NCI-H146 treated with DMSO at 0.1 percent for 48 hours (cell line): ENCODE measurements around the gene AJM1.

ENCODE experiments used
- DNase-seq: peaks from one replicate; lab custom pipeline; 2025; ENCODE audit not compliant: unreplicated experiment; lab: John Stamatoyannopoulos, UW

AJM1 gene

DNA sequence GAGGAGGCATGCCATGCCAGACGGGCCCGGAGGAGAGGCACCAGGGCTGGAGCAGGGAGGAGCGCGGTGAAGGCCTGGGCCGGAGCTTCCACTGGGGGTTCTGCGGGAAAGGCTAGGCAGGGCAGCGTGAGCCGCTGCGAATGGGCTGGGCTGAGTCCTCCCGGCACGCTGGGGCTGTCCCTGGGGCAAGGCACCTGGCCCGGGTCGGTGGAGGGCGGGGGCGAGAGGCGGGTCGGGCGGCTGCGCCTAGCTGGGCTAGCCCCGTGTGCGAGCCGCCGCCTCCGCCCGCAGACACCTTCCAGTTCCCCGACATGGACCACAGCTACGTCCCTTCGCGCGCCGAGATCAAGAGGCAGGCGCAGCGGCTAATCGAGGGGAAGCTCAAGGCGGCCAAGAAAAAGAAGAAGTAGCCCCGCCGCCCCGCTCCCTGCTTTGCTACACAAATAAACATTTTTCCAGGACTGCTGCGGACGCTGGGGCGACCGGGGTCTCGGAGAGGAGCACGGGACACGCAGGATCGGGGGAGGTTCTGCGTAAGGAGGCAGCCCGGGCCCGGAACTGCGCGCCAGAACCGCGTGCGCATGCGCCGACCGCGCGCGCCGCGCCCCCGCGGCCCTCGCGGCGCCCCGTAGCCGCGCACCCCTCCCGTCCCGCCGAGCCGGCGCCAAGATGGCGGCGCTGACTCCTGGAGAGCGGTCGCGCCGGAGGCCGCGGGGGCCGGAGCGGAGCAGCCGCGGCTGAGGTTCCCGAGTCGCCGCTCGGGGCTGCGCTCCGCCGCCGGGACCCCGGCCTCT lies 34.8 kb upstream of the AJM1 start, which contains the start of gene RABL6:
Gene RABL6 (plus strand): TSS at position 668 of the 794 bp plus-strand sequence. CDS start 249 bp downstream, outside the sequence.
- peak; percentile 10 for DNase-seq

DNA sequence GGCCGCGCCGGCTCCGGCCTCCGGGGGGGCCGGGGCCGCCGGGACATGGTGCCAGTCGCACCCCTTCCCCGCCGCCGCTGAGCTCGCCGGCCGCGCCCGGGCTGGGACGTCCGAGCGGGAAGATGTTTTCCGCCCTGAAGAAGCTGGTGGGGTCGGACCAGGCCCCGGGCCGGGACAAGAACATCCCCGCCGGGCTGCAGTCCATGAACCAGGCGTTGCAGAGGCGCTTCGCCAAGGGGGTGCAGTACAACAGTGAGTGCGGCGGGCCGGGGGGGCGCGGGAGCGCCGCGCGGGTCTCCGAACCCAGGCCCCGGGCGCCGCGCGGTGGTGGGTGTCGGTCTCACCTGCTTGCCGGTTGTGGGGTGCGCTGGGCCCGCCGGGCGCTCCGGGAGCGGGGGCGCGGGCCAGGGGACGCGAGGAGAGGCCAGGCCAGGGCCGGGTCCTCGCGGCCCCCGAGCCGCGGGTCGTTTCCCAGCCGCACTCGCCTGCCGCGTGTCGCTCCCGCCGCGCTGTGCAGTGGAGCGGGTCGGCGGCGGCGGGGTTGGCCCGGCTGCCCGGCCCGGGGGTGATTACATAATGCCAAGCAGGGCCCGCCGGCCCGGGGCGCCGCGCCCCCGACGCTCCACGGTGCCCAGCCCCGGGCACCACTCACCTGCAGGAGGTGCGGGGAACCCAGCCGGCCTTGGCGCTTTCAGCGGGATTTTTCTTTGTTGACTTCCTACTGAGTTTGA lies 34.0 kb upstream of the AJM1 start:
- DNase-seq, result peak; percentile 0

DNA sequence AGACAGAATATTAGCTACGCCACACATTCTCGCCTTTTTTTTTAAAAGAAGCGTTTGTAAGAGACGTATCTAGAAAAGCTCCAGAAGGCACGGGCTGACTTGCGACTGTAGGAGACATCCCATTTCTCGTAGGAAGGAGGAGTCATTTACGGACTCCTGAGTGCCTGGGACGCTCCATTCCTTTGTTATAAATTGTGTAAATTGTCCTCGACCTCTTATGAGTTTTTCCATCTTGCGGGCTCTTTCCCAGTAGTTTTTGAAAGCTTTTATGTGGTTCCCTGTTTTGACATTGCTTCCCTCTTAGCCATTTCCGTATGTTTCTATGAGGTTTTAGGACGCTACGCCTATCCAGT lies 33.5 kb upstream of the AJM1 start:
- DNase-seq, result no peak

DNA sequence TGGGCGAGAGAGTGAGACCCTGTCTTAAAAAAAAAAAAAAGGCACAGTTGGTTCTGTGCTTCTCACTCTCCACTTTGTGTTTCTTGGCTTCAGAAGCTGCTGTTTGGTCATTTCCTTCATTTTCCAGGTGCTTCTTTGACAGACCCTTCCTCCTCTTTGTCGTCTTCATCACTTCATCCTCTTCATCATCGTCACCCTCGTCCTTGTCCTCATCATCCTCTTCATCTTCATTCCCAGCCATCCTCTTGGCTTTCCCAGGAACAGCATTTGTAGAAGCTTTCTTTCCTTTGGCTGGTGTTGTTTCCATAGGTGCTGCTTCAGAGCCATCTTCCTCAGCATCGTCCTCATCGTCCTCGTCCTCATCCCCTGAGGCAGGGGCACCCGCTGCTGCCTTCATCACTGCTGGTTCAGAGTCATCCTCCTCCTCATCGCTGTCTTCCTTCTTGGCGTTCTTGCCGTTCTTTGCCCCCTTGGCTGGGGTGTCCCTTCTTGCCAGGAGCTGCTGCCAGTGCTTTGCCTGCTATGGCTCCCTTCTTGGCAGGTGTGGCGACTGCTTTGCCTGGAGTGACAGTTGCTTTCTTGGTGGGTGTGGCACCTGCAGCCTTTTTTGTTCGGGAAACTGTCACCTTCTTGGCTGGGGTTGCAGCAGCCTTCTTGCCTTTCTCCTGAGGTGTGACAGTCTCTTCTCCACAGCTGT lies 27.4 kb upstream of the AJM1 start:
- no peak for DNase-seq

DNA sequence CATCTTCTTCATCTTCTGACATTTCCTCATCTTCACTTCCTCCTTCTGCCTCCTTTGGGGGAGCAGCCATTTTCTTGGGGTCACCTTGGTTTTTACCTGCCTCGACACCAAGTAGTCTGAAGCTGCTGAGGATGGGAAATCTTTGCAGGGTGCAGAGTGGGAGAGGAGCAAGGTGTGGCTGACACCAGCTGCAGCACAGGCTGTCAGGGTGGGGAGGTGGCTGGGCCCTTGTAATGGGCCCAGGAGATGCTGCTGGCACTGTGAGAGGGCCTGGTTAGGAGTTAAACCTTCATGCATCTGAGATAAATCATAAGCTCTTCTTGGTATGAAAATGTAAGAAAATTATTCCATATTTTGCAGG lies 26.9 kb upstream of the AJM1 start:
- DNase-seq, result no peak

DNA sequence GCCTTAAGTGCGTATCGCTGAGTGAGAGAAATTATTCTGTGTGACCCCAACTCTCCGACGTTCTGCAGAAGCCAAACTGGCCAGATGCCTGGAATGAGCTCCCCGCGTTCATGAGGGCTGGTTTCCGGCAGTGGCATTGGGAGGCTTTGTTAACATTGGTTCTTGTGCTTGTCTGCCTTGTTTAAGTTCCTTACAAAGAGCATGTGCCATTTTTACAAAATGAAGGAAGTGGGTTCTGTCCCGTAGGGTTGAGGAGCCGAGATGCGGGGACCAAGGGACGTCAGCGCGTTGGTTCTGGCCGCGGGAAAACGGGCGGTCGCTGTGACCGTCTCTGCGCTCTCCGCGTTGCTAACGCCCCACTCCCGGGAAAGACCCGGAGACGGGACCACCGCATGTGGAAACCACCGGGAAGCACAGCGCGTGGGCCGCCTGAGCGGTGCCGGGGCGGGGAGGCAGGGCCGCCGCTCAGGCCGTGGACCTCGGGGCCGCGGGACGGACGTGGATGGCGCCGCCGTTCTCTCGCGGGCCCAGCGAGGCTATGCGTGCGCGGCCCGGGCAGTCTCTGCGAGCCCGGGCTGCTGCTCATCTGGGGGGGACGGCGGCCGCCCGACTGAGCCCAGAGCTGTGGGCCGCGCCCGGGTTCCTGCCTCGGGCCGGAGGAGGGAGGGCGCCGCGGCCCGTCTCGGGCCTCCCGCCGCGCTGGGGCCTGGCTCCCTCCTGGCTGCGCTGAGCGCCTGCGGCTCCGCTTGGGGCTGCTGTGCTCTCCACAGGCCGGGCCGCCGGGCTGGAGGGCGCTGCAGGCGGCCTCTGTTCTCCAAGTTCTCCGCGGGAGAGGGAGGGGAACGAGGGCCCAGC lies 21.1 kb upstream of the AJM1 start:
- no peak for DNase-seq

DNA sequence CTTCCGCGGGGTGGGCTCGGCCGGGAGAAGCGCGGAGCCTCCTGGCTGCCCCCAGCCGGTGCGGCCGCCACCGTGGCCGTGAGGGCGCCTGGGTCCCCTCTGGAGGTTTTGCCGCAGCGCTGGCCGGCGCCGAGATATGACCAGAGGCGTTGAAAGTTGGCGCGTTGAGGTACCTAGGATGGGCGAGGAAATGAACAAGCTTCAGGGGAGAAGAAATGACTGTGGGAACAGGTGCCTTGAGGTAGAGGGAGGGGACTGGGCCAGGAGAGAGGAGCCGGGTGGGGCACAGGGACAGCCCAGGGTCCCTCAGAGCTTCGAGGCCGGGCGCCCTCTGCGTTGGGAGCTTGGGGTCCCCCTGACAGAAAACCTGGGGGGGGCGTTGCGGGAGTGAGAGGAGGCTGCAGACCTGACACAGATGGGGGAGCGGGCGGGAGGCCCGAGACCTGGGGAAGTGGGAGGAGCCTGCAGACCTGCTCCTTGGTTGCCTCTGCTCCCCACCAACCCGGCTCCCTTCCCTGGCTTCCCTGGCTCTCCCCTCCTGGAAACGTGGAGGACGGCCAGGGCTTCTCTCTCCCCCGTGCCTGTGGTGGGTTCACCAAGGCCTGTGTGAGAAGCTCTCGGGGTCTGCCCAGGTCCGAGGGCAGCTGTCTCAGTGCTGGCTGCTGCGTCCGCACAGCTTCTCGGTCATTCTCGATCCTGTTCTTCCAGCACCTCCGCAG lies 20.3 kb upstream of the AJM1 start:
- DNase-seq, result no peak

DNA sequence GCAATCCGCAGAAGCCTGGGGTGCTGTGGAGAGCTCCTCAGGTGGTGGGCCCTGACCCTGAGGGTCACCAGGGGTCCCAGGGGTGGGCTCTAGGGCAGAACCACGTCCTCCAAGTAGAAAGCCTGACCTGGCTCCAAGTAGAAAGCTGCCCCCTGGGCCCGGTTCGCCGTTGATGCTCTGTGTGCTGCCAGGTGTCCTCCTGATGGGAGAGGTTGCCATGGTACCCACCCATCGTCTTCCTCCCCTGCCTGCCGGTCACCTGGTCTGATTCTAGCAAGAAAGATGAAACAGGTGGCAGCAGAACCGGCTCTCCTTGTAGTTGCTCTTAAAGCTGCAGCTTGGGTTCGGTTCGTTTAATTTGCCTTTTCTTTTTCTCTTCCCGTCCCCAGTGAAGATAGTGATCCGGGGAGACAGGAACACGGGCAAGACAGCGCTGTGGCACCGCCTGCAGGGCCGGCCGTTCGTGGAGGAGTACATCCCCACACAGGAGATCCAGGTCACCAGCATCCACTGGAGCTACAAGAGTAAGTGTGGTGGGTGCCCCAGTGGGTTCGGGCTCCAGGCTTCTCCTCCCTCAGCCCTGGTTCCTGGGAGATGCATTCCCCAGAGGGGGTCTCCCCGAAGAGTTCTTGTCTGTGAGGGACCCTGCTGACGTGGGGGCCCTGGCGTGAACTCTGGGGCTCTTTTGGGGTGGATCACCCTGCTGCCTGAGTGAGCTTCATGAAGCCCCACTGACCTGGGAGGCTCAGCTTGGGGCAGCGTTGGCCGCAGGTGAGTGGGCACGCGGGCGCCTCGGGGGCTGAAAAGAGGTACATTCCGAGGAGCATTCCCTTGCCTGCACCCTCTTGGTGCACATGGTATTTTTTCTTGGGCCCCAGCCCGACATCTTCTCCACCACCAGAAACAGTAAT lies 18.9 kb upstream of the AJM1 start:
- DNase-seq, result peak; percentile 31

DNA sequence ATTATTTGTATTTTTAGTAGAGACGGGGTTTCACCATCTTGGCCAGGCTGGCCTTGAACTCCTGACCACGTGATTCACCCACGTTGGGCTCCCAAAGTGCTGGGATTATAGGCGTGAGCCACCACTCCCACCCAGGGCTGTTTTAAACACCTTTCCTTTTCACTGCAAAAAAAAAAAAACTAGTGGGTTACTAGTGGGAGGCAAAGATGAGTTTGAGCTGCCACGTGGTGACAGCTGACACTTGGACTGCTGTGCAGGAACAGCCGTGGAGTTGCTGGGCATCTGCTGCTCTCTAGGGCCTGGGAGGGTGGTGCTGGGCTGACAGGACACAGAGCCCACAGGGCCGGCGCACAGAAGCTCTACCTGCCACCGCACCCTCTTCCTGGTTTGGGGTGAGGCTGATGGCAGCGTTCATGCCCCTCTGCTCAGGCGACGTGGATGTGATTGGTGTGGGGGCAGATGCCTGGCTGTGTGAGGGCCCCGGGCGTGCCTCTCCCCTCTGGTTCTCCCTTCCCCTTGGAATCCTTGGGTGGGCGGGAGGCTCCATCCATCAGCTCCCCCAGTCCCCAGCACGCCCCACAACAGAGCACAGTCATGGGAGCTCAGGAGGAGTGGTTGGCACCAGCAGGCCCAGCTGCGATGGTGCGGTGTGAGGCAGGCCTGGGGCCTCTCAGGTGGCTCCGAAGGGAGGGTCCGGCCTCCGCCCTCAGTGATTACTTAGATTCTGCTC lies 17.6 kb upstream of the AJM1 start:
- DNase-seq, result no peak

DNA sequence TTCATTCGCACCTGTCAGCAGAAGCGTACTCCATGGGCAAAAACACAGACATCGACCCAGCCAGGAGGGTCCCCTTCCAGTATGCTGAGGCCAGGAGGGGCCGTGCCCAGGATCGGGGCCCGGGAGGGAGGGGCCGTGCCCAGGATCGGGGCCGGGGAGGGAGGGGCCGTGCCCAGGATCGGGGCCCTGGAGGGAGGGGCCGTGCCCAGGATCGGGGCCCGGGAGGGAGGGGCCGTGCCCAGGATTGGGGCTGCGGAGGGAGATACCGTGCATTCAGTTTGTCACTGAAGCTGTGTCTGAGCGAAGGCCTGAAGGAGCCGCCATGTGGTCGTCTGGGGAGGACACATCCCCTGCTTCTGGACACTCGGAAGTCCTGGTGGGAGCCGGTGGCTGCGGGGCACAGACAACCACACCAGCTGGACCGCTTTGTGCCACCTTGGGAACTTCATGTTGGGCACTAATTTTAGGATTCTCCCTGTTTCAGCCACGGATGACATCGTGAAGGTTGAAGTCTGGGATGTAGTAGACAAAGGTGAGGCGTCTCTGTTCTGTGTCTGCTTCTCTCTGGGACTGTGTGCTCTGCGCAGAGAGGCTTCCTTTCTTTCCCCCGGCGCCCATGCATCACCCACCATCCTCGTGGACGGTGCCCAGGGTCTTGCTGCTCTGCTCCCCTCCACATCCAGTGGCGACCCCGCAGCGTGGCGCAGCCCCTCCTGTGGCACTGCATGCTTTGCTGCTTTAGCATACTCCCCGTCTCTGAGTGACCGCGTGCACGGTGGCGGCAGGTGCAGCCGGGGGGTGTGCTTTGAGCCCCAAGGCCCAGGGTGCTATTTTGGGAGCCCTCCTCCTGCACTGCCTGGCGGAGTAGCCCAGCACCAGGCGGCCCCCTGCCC lies 16.7 kb upstream of the AJM1 start:
- DNase-seq, result no peak

DNA sequence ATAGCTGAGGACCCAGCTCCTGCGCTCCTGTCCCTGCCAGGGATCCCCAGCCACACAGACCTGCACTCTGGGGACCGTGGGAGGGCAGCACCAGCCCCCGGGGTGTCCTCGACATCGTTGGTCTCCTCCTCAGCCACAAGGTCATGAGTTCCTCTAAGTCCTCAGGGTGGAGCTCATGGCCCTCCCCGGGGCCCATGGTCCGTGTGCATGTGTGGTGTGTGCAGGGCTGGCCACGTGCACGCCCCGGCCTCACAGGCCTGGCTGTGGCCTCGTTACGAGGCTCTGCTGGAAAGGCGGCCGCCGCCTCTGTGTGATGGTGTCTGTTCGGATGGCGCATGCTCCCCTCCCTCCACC lies 16.1 kb upstream of the AJM1 start:
- DNase-seq, result no peak

DNA sequence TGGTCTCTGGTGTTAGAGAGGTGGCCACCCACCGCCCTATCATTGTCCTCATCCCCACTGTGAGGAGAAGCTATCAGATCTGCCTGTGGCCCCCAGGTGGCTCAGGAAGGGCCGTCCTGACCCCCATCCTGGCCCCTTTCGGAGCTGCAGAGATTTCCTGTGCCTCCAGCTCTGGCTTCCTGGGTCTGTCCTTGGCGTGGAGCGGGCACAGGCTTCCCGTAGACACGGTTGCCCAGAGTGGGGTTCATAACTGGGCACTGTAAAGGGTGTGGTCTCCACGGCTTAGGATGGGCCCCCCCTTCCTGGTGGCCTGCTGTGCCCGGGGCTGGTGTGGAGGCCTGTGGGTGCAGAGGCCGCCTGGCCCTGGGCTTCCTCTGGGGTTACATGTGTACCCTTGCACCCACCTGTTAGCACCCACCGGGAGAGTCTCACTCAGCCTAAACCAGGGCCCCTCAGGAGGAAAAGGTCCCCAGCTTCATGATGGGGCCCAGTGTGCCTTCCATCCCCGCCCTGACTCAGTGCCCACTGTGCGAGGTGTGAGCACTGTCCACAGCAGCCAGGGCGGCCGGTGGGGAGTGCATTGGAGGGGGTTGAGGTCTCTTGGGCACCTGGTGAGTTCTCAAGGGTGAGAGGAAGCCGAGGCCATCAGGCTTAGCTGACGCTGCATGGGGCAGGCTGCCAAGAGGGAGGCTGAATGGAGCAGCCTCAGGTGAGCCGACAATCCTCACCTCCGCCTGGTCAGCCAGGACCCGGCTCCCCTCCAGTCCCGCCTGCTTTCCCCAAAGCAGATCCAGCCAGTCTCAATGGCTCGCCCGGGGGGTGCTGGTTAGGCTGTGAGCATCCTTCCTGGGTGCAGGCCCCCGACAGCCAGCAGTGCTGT lies 15.3 kb upstream of the AJM1 start:
- no peak for DNase-seq

DNA sequence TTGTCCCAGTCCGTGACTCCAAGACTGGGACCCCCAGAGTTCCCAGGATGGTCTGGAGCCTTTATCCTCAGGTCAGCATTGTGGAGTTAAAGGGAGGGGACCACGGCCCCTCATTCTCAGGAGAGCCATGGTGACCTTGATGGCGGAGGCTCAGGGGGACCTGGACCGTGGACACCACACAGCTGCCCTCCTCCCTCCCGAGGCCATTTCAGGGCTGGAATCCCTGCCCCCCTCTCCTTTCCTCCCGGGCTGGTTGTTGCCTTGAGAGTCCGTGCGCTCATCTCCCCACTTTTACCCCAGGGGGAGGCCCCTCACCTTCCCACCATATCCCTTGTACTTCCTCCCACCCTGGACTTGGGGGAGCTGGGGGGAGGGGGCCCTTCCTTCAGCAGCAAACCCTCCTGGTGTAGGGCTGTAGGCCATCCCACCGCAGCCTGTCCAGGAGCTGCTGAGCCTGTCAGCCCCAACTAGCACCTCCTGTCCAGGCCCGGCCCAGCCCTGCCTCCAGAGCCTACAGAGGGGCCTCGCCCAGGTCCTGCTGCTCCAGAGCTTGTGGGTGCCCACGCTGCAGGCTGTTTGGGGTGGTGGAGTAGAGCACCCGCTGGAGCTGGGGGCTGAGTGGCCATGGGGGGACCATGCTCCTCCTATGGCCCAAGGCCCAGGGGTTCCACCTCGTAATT lies 14.3 kb upstream of the AJM1 start:
- no peak for DNase-seq

DNA sequence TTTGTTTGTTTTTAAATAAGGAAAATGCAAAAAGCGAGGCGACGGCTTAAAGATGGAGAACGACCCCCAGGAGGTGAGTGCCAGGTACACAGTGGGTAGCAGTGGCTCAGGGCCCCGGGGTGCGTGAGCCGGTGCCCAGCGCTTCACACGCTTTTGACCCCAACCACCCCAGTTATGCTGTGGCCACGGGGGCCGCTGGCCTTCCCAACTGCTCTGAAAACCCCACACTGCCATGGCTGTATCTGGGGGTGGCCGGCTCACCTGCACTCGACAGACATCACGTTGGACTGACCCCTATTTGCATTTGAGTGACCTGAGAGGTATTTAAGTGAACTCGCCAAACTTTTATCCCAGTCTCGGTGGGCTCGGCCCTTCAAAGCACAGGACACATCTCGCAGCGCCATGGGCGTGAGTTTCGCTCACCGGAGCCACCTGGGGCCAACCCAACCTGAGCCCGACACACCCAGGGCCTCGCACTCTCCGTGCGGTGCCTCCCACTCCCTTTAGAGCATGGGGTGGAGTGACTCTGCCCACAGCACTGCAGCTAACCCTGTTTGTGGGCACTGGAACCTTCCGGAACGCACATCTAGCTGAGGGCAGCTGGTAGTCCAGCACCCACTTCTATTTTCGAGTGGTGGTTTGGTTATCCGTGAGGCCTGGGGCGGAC lies 13.7 kb upstream of the AJM1 start:
- DNase-seq, result no peak

DNA sequence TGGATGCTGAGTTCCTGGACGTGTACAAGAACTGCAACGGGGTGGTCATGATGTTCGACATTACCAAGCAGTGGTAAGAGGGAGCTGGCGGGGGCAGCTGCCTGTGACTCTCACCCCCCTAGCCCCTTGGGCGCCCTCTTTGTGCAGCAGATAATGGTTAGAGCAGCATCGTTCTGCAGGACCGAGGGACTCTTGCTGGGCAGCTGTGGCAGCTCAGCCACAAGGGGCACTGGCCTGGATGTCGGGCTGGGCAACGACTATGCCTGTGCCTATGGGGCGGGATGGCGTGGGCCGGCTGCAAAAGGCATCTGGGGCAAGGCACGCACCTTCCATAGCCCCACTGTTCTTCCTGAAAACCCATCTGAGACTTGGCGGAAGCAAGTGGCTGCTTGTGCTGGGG lies 12.9 kb upstream of the AJM1 start:
- no peak for DNase-seq
